Fibroblast of lung (primary cell): ENCODE results near the gene CALD1. TPM values are rescaled to one million over a fixed set of nuclear protein-coding genes. Genes with fewer than 3 reads are reported as not detected.

Experiments
- DNase-seq, 2 donors: peaks; one replicate each; pipeline versions ENCODE4 v3.0.0 to v3.0.0-alpha.2; 2010; ENCODE audit warnings: low read depth in 2 of 2
- H2AFZ ChIP-seq: 2 replicates; pipeline ENCODE4 v1.5.1; 2012; ENCODE audit warnings: low read length, control low read depth, inconsistent platforms
- H3K27ac ChIP-seq: 2 replicates; pipeline ENCODE4 v1.5.1; 2011; ENCODE audit warnings: low read length, control low read depth; ENCODE audit not compliant: insufficient read depth
- H3K27me3 ChIP-seq: 2 replicates; pipeline ENCODE4 v1.5.1; 2011; ENCODE audit warnings: mild to moderate bottlenecking, low read length; ENCODE audit not compliant: control insufficient read depth, insufficient read depth
- H3K36me3 ChIP-seq: 2 replicates; pipeline ENCODE4 v1.5.1; 2011; ENCODE audit warnings: low read length; ENCODE audit not compliant: control insufficient read depth, insufficient read depth
- H3K4me1 ChIP-seq: 2 replicates; pipeline ENCODE4 v1.5.1; 2011; ENCODE audit warnings: low read length; ENCODE audit not compliant: control insufficient read depth, insufficient read depth; ENCODE audit errors: extremely low read depth
- H3K4me2 ChIP-seq: 2 replicates; pipeline ENCODE4 v1.5.1; 2011; ENCODE audit warnings: low read length, control low read depth; ENCODE audit not compliant: insufficient read depth; ENCODE audit errors: extremely low read depth
- H3K4me3 ChIP-seq, 4 experiments: fragments of 200-600 bp in 1 of 4; sonication (generic) in 1 of 4; replicated peaks in 1 of 4; 2 replicates each; pipeline ENCODE4 v1.5.1; 2011 to 2016; ENCODE audit warnings: low read length in 4 of 4, low read depth in 3 of 4, mild to moderate bottlenecking in 3 of 4, control low read depth in 2 of 4, inconsistent platforms in 1 of 4, mixed read lengths in 1 of 4; ENCODE audit not compliant: insufficient read depth in 1 of 4; ENCODE audit errors: control extremely low read depth in 1 of 4
- H3K79me2 ChIP-seq: 2 replicates; pipeline ENCODE4 v1.5.1; 2012; ENCODE audit warnings: mild to moderate bottlenecking, low read length, inconsistent platforms; ENCODE audit not compliant: control insufficient read depth, insufficient read depth
- H3K9ac ChIP-seq: 2 replicates; pipeline ENCODE4 v1.5.1; 2011; ENCODE audit warnings: mild to moderate bottlenecking, low read length, control low read depth; ENCODE audit not compliant: insufficient read depth
- H3K9me3 ChIP-seq: 2 replicates; pipeline ENCODE4 v1.5.1; 2012; ENCODE audit warnings: low read depth, low read length; ENCODE audit not compliant: control insufficient read depth, insufficient read depth
- H4K20me1 ChIP-seq: 2 replicates; pipeline ENCODE4 v1.5.1; 2011; ENCODE audit warnings: low read length; ENCODE audit not compliant: control insufficient read depth, insufficient read depth; ENCODE audit errors: extremely low read depth
- CTCF ChIP-seq, 2 donors: IDR thresholded peaks in 1 of 2; conservative IDR thresholded peaks in 1 of 2; 1 replicate in 1 of 2; 2 replicates in 1 of 2; pipeline ENCODE4 v1.5.1; 2011 to 2012; ENCODE audit warnings: low read length in 2 of 2, control low read depth in 1 of 2, inconsistent platforms in 1 of 2, low read depth in 1 of 2, mild to moderate bottlenecking in 1 of 2
- EZH2 ChIP-seq: IDR thresholded peaks from 2 replicates; pipeline ENCODE4 v1.5.1; 2012; ENCODE audit warnings: low read length, control low read depth, mild to moderate bottlenecking; ENCODE audit errors: missing control alignments
- polyA plus RNA-seq, 2 donors: library from polyadenylated mRNA; depleted of rRNA in 1 of 2; stranded (reverse) in 1 of 2; unstranded in 1 of 2; fragments of >200 nt; gene quantifications; 2 replicates each; pipeline ENCODE4 v1.2.1, GENCODE V29; 2011 to 2012; ENCODE audit warnings: missing spikeins in 1 of 2
- total RNA-seq: library from RNA; depleted of rRNA; stranded (reverse); fragments of >200 nt; gene quantifications from 2 replicates; pipeline ENCODE4 v1.2.1, GENCODE V29; 2014

Gene CALD1
- total and polyA plus RNA-seq, 2 donors (not counting 1 experiment from before 2014, with no cell fraction given) = 343 to 1,187 TPM

DNA sequence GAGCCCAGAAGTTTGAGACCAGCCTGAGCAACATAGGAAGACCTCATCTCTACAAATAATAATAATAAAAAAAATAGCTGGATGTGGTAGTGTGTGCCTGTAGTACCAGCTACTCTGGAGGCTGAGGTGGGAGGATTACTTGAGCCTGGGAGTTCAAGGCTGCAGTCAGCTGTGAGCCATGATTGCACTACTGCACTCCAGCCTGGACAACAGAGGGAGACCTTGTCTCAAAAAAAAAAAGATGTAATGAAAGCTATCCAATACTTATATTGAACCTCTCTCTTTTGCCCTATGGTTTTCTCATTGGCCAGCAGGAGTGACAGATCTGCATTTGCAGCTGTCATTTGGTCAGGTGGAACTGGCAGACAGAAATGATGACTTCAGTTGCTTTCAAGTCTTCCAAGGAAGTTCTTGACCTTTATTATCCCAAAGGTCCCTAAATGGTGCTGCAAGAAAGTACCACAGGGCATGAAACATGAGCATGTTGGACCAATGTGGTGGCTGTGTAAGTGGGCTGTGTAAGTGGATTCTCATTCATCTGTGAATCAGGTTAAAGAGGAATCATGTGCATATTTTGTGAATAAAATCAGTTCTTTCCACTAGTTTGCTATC lies 99.4 kb downstream of the CALD1 start:
- H3K79me2 ChIP-seq = peaks cover 2% of the 10 kb centered on the region
- H2AFZ ChIP-seq = no peak overlapping the region
- H3K36me3 ChIP-seq = no peaks in the 10 kb centered on the region
- DNase-seq = no peak
- TF ChIP-seq CTCF (conservative IDR thresholded peaks at IDR 0.05 in 1 of 2, IDR thresholded peaks at IDR 0.05 in 1 of 2; ENCODE audit: low read depth in 1 of 2, low read length in 2 of 2) = no peak
- TF ChIP-seq EZH2 = no peak
- H3K4me1 ChIP-seq = peaks cover 6% of the 10 kb centered on the region
- H3K27me3 ChIP-seq = no peaks in the 10 kb centered on the region
- H4K20me1 ChIP-seq = no peaks in the 10 kb centered on the region
- no peaks in the 10 kb centered on the region for H3K9me3 ChIP-seq
- no peak overlapping the region for H3K4me2 ChIP-seq
- H3K9ac ChIP-seq = no peak overlapping the region
- H3K4me3 ChIP-seq = no peak overlapping the region
- no peak overlapping the region for H3K27ac ChIP-seq

- no peaks in the 10 kb centered on the region for H4K20me1 ChIP-seq
- H3K79me2 ChIP-seq = peaks cover 3% of the 10 kb centered on the region
These were observed 100.5 kb downstream of the CALD1 start for GRCh38 chr7:134879815-134880475.

DNA sequence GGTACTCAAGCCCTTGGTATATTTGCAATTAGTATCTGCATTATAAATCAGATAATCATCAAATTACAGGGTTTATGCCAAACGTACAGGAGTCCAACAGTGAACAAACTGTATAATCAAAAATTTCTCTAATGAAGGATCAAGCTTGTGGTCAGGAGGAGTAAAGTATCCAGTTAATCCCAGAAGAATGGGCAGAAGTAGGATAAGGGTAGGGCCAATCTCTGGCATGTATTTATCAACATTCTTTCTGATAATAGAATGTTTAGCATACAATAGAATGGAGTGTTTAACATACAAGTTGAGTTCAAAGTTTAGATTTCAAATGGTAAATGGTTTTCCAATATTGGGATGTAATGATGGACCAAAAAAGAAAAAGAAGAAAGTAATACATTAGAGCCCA lies 103.0 kb downstream of the CALD1 start:
- TF ChIP-seq CTCF (conservative IDR thresholded peaks at IDR 0.05 in 1 of 2, IDR thresholded peaks at IDR 0.05 in 1 of 2; ENCODE audit: low read depth in 1 of 2, low read length in 2 of 2) (no peak), EZH2 (no peak)
- no peaks in the 10 kb centered on the region for H3K9me3 ChIP-seq
- no peaks in the 10 kb centered on the region for H4K20me1 ChIP-seq
- H3K4me3 ChIP-seq = no peak overlapping the region
- H3K4me1 ChIP-seq = peaks cover 16% of the 10 kb centered on the region
- H3K9ac ChIP-seq = no peak overlapping the region
- H3K27me3 ChIP-seq = no peaks in the 10 kb centered on the region
- no peaks in the 10 kb centered on the region for H3K36me3 ChIP-seq
- no peak overlapping the region for H2AFZ ChIP-seq
- no peak overlapping the region for H3K4me2 ChIP-seq
- no peak overlapping the region for H3K27ac ChIP-seq
- peaks cover 9% of the 10 kb centered on the region for H3K79me2 ChIP-seq
- no peak for DNase-seq

More at GRCh38 chr7:134879815-134880475, 100.5 kb downstream of the CALD1 start:
- no peaks in the 10 kb centered on the region for H3K9me3 ChIP-seq
- no peak overlapping the region for H3K27ac ChIP-seq
- H3K27me3 ChIP-seq = no peaks in the 10 kb centered on the region
- peaks cover 6% of the 10 kb centered on the region for H3K4me1 ChIP-seq
- H3K4me2 ChIP-seq = no peak overlapping the region
- TF ChIP-seq CTCF (conservative IDR thresholded peaks at IDR 0.05 in 1 of 2, IDR thresholded peaks at IDR 0.05 in 1 of 2; ENCODE audit: low read depth in 1 of 2, low read length in 2 of 2) (no peak), EZH2 (no peak)
- DNase-seq = no peak
- H2AFZ ChIP-seq = no peak overlapping the region
- no peak overlapping the region for H3K4me3 ChIP-seq
- H3K36me3 ChIP-seq = no peaks in the 10 kb centered on the region
- H3K9ac ChIP-seq = no peak overlapping the region
